Thyroid gland (tissue), 4 donors: ENCODE results near the gene WHRN. TPM values are rescaled to one million over a fixed set of nuclear protein-coding genes. Genes with fewer than 3 reads are reported as not detected.

Source experiments
- DNase-seq, 2 donors: peaks; one replicate each; pipeline ENCODE4 v3.0.0-alpha.2; 2019
- H3K27ac ChIP-seq, 3 donors: fragments of 200-600 bp; sonication (generic); 1 replicate in 2 of 3; 2 replicates in 1 of 3; pipeline ENCODE4 v1.5.1; 2016 to 2019; ENCODE audit warnings: mild to moderate bottlenecking in 1 of 3, moderate library complexity in 1 of 3
- H3K27me3 ChIP-seq: fragments of 200-600 bp; sonication (generic); one replicate; pipeline ENCODE4 v1.5.1; 2019
- H3K36me3 ChIP-seq, 2 donors: fragments of 200-600 bp; sonication (generic); one replicate each; pipeline ENCODE4 v1.5.1; 2016 to 2019
- H3K4me1 ChIP-seq, 2 donors: fragments of 200-600 bp; sonication (generic); one replicate each; pipeline ENCODE4 v1.5.1; 2017 to 2019
- H3K4me3 ChIP-seq, 3 donors: fragments of 200-600 bp; sonication (generic); replicated peaks in 1 of 3; 1 replicate in 2 of 3; 2 replicates in 1 of 3; pipeline ENCODE4 v1.5.1; 2016; ENCODE audit warnings: mild to moderate bottlenecking in 1 of 3
- H3K9me3 ChIP-seq: fragments of 200-600 bp; sonication (generic); one replicate; pipeline ENCODE4 v1.5.1; 2017
- CTCF ChIP-seq, 6 experiments: fragments of 200-600 bp in 3 of 6; fragments of 450-650 bp in 3 of 6; sonication (generic) in 3 of 6; IDR thresholded peaks; one replicate each; pipeline ENCODE4 v1.5.1; 2016 to 2019; ENCODE audit warnings: antibody characterized with exemption in 6 of 6, mild to moderate bottlenecking in 2 of 6, inconsistent platforms in 1 of 6, moderate library complexity in 1 of 6
- POLR2A ChIP-seq, 2 donors: fragments of 450-650 bp; IDR thresholded peaks; one replicate each; pipeline ENCODE4 v1.6.1; 2017; ENCODE audit warnings: antibody characterized with exemption in 2 of 2, mild to moderate bottlenecking in 2 of 2, moderate library complexity in 1 of 2
- WGBS, 2 donors: methylation state at CpG; one replicate each; pipeline ENCODE4 v1.1.5; 2017; 5-methylcytosine and 5-hydroxymethylcytosine counted together
- intact Hi-C: fragments of 100-400 bp; cut with DNase I; formaldehyde crosslinking; loops from one replicate; pipeline ENCODE4 v1.15.1; 2023
- total RNA-seq, 4 donors: library from RNA; depleted of rRNA; stranded (reverse); fragments of >200 nt; gene quantifications; one replicate each; pipeline ENCODE4 v1.2.3, GENCODE V29; 2016

Gene WHRN
- total RNA-seq, 4 donors from 2014 or later, result 7.4 to 13.0 (median 10.9) TPM

- peak overlapping the region in 2 of 3 donors; percentile 10 to 34 for H3K27ac ChIP-seq
- intact Hi-C loops, result no loop called here
- TF ChIP-seq CTCF (IDR thresholded peaks at IDR 0.05) (no peak), POLR2A (IDR thresholded peaks at IDR 0.05) (no peak)
- no peak overlapping the region for H3K4me3 ChIP-seq
- H3K27me3 ChIP-seq, result no peaks in the 10 kb centered on the region
- no peaks in the 10 kb centered on the region for H3K9me3 ChIP-seq
- H3K4me1 ChIP-seq, result peaks cover 0 to 4% of the 10 kb centered on the region in 2 donors
- DNase-seq, result no peak
- 73 to 74% methylated on average over 10 of the region's 10 CpGs for WGBS, 2 donors
- H3K36me3 ChIP-seq, result peaks cover 21 to 23% of the 10 kb centered on the region in 2 donors
These were observed 138.7 kb downstream of the WHRN start for GRCh38 chr9:114366334-114367128.

- peaks cover 0 to 4% of the 10 kb centered on the region in 2 donors for H3K4me1 ChIP-seq
- no peak overlapping the region for H3K27ac ChIP-seq
- no peak for TF ChIP-seq CTCF (IDR thresholded peaks at IDR 0.05)
- no peak for DNase-seq
- peaks cover 34 to 36% of the 10 kb centered on the region in 2 donors for H3K36me3 ChIP-seq
- 94 to 97% methylated on average over 2 of the region's 2 CpGs for WGBS, 2 donors
- intact Hi-C loops, result no loop called here
- no peak overlapping the region for H3K4me3 ChIP-seq
- no peaks in the 10 kb centered on the region for H3K27me3 ChIP-seq
- H3K9me3 ChIP-seq, result no peaks in the 10 kb centered on the region
These were observed 140.1 kb downstream of the WHRN start for GRCh38 chr9:114365194-114365593.

GRCh38 chr9:114364134-114365041 lies 140.9 kb downstream of the WHRN start:
- Histone ChIP-seq H3K4me3 (no peak overlapping the region), H3K4me1 (peaks cover 0 to 4% of the 10 kb centered on the region in 2 donors), H3K36me3 (peaks cover 40 to 44% of the 10 kb centered on the region in 2 donors), H3K9me3 (no peaks in the 10 kb centered on the region), H3K27me3 (no peaks in the 10 kb centered on the region), H3K27ac (no peak overlapping the region)
- intact Hi-C loops, result no loop called here
- DNase-seq, result no peak
- TF ChIP-seq CTCF (IDR thresholded peaks at IDR 0.05) (no peak), POLR2A (IDR thresholded peaks at IDR 0.05) (no peak)
- 82 to 86% methylated on average over 5 of the region's 6 CpGs for WGBS, 2 donors

GRCh38 chr9:114363424-114363823 lies 141.8 kb downstream of the WHRN start:
- peaks cover 44 to 50% of the 10 kb centered on the region in 2 donors for H3K36me3 ChIP-seq
- H3K27ac ChIP-seq, result no peak overlapping the region
- no peak overlapping the region for H3K4me3 ChIP-seq
- no peaks in the 10 kb centered on the region for H3K27me3 ChIP-seq
- intact Hi-C loops, result no loop called here
- no peaks in the 10 kb centered on the region for H3K9me3 ChIP-seq
- no peak for DNase-seq
- 33 to 46% methylated on average over 2 of the region's 2 CpGs for WGBS, 2 donors
- peaks cover 0 to 4% of the 10 kb centered on the region in 2 donors for H3K4me1 ChIP-seq
- TF ChIP-seq POLR2A (IDR thresholded peaks at IDR 0.05) (no peak), CTCF (IDR thresholded peaks at IDR 0.05) (no peak)
